ENCODE results near the gene SPEG. TPM values are rescaled to one million over a fixed set of nuclear protein-coding genes. Genes with fewer than 3 reads are reported as not detected.
A peak's percentile ranks its signal among the peaks of the same experiment; 100 is the strongest.

Gene SPEG
- total RNA-seq, 2 experiments from 2014 or later: 15.3 to 17.7 TPM

DNA sequence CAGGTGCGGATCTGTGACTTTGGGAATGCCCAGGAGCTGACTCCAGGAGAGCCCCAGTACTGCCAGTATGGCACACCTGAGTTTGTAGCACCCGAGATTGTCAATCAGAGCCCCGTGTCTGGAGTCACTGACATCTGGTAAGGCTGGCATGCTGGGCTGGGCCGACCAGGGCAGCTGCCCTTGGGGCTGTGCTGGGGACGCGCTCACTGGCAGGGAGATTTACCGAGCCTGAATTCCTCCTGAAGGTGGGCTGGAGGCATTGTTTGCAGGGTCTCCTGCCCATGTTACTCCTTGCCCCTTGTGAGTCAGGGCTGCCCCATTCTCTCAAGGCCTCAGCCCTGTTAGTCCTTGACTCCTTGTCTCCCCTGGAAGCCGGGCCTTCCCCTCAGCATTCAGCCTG lies 45.4 kb downstream of the SPEG start:
- POLR2A ChIA-PET: no interaction called here
- H3K4me3 Mint-ChIP-seq: no peak overlapping the region
- DNase-seq (no peak), ATAC-seq (ENCODE audit: poor library complexity) (no peak)
- H3K27me3 Mint-ChIP-seq: peaks cover 36% of the 10 kb centered on the region
- no peak overlapping the region for H3K27ac Mint-ChIP-seq
- no peaks in the 10 kb centered on the region for H3K36me3 ChIP-seq (ENCODE audit: insufficient read depth, low read length)
- peaks cover 15% of the 10 kb centered on the region for H3K4me1 ChIP-seq (ENCODE audit: insufficient read depth, low read length)
- no peak overlapping the region for H3K27ac ChIP-seq (ENCODE audit: low read depth in 1 of 2, low read length in 2 of 2)
- H3K27me3 ChIP-seq (ENCODE audit: control insufficient read depth in 1 of 2, insufficient read depth in 2 of 2, low read length in 2 of 2): peaks cover 27 to 29% of the 10 kb centered on the region in 2 experiments
- peaks cover 0 to 9% of the 10 kb centered on the region in 2 experiments for H3K9me3 ChIP-seq (ENCODE audit: control insufficient read depth in 1 of 2, insufficient read depth in 1 of 2, low read length in 2 of 2)
- peaks cover 5% of the 10 kb centered on the region for H3K4me1 Mint-ChIP-seq (ENCODE audit: low read depth)
- intact Hi-C loops (cut with DNase I, micrococcal nuclease): no loop called here
- no peak overlapping the region for H3K4me3 ChIP-seq (ENCODE audit: low read length)
- H3K36me3 Mint-ChIP-seq (ENCODE audit: low read depth): no peaks in the 10 kb centered on the region
- H3K9me3 Mint-ChIP-seq: no peaks in the 10 kb centered on the region
- CTCF ChIA-PET: no interaction called here
- TF ChIP-seq, protein P1, sequence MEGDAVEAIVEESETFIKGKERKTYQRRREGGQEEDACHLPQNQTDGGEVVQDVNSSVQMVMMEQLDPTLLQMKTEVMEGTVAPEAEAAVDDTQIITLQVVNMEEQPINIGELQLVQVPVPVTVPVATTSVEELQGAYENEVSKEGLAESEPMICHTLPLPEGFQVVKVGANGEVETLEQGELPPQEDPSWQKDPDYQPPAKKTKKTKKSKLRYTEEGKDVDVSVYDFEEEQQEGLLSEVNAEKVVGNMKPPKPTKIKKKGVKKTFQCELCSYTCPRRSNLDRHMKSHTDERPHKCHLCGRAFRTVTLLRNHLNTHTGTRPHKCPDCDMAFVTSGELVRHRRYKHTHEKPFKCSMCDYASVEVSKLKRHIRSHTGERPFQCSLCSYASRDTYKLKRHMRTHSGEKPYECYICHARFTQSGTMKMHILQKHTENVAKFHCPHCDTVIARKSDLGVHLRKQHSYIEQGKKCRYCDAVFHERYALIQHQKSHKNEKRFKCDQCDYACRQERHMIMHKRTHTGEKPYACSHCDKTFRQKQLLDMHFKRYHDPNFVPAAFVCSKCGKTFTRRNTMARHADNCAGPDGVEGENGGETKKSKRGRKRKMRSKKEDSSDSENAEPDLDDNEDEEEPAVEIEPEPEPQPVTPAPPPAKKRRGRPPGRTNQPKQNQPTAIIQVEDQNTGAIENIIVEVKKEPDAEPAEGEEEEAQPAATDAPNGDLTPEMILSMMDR (IDR thresholded peaks at IDR 0.05): no peak

DNA sequence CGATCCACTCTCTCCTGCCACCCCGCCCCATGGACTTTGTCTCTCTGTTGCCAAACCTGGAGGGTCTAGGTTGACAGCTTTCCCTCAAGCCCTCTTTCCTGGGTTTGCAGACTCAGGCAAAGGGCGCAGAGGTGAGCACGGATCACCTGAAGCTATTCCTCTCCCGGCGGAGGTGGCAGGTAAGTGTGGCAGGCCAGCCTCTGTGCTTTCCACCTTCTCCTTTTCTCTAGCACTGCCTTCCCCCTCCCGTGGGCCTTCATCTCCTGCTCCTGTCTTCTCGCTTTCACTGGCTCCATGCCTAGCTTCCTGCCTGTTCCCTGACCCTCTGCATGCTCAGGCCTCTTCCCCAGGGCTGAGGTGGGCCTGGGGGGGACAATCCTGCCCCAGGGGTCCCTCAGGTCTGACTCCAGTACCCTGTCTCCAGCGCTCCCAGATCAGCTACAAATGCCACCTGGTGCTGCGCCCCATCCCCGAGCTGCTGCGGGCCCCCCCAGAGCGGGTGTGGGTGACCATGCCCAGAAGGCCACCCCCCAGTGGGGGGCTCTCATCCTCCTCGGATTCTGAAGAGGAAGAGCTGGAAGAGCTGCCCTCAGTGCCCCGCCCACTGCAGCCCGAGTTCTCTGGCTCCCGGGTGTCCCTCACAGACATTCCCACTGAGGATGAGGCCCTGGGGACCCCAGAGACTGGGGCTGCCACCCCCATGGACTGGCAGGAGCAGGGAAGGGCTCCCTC lies 48.2 kb downstream of the SPEG start:
- DNase-seq: no peak
- H3K36me3 ChIP-seq (ENCODE audit: insufficient read depth, low read length): no peaks in the 10 kb centered on the region
- CTCF ChIA-PET: interaction anchor here (0.8 to 1.0 kb wide), 2 partner anchors 47 kb away, joined by 3 read pairs; no protein-coding TSS in a partner anchor

DNA sequence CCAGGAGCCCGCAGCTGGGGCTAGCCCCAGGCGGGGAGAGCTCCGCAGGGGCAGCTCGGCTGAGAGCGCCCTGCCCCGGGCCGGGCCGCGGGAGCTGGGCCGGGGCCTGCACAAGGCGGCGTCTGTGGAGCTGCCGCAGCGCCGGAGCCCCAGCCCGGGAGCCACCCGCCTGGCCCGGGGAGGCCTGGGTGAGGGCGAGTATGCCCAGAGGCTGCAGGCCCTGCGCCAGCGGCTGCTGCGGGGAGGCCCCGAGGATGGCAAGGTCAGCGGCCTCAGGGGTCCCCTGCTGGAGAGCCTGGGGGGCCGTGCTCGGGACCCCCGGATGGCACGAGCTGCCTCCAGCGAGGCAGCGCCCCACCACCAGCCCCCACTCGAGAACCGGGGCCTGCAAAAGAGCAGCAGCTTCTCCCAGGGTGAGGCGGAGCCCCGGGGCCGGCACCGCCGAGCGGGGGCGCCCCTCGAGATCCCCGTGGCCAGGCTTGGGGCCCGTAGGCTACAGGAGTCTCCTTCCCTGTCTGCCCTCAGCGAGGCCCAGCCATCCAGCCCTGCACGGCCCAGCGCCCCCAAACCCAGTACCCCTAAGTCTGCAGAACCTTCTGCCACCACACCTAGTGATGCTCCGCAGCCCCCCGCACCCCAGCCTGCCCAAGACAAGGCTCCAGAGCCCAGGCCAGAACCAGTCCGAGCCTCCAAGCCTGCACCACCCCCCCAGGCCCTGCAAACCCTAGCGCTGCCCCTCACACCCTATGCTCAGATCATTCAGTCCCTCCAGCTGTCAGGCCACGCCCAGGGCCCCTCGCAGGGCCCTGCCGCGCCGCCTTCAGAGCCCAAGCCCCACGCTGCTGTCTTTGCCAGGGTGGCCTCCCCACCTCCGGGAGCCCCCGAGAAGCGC lies 49.1 kb downstream of the SPEG start:
- ATAC-seq (ENCODE audit: poor library complexity) (peak; percentile 37), DNase-seq (no peak)
- Mint-ChIP-seq H3K4me1 (ENCODE audit: low read depth) (peaks cover 6% of the 10 kb centered on the region), H3K27me3 (peaks cover 65% of the 10 kb centered on the region), H3K27ac (no peak overlapping the region), H3K36me3 (ENCODE audit: low read depth) (no peaks in the 10 kb centered on the region), H3K4me3 (peak overlapping the region; percentile 27), H3K9me3 (no peaks in the 10 kb centered on the region)
- H3K36me3 ChIP-seq (ENCODE audit: insufficient read depth, low read length): no peaks in the 10 kb centered on the region
- peaks cover 0 to 12% of the 10 kb centered on the region in 2 experiments for H3K9me3 ChIP-seq (ENCODE audit: control insufficient read depth in 1 of 2, insufficient read depth in 1 of 2, low read length in 2 of 2)
- ChIA-PET CTCF (interaction anchor here (1.0 kb wide), 1 partner anchor 46 kb away, joined by 3 read pairs; no protein-coding TSS in a partner anchor), POLR2A (interaction anchor here (0.6 kb wide), 1 partner anchor 12 kb away, joined by 3 read pairs; a partner anchor contains a TSS)
- intact Hi-C loops (cut with DNase I, micrococcal nuclease): no loop called here
- H3K4me1 ChIP-seq (ENCODE audit: insufficient read depth, low read length): peaks cover 16% of the 10 kb centered on the region
- peaks cover 50 to 53% of the 10 kb centered on the region in 2 experiments for H3K27me3 ChIP-seq (ENCODE audit: control insufficient read depth in 1 of 2, insufficient read depth in 2 of 2, low read length in 2 of 2)
- H3K4me3 ChIP-seq (ENCODE audit: low read length): peak overlapping the region; percentile 12
- TF ChIP-seq, protein P1 (IDR thresholded peaks at IDR 0.05): no peak
- H3K27ac ChIP-seq (ENCODE audit: low read depth in 1 of 2, low read length in 2 of 2): no peak overlapping the region

More for the DNA sequence above, 48.2 kb downstream of the SPEG start:
- H3K27me3 ChIP-seq (ENCODE audit: control insufficient read depth in 1 of 2, insufficient read depth in 2 of 2, low read length in 2 of 2): peaks cover 48 to 53% of the 10 kb centered on the region in 2 experiments
- H3K4me1 ChIP-seq (ENCODE audit: insufficient read depth, low read length): peaks cover 16% of the 10 kb centered on the region
- TF ChIP-seq, protein P1 (IDR thresholded peaks at IDR 0.05): no peak
- ATAC-seq (ENCODE audit: poor library complexity): no peak
- peaks cover 0 to 12% of the 10 kb centered on the region in 2 experiments for H3K9me3 ChIP-seq (ENCODE audit: control insufficient read depth in 1 of 2, insufficient read depth in 1 of 2, low read length in 2 of 2)
- POLR2A ChIA-PET: no interaction called here
- H3K4me1 Mint-ChIP-seq (ENCODE audit: low read depth): peaks cover 6% of the 10 kb centered on the region
- H3K27me3 Mint-ChIP-seq: peaks cover 60% of the 10 kb centered on the region
- H3K4me3 Mint-ChIP-seq: no peak overlapping the region
- no peaks in the 10 kb centered on the region for H3K36me3 Mint-ChIP-seq (ENCODE audit: low read depth)
- no peak overlapping the region for H3K27ac Mint-ChIP-seq
- no peak overlapping the region for H3K4me3 ChIP-seq (ENCODE audit: low read length)
- H3K27ac ChIP-seq (ENCODE audit: low read depth in 1 of 2, low read length in 2 of 2): no peak overlapping the region
- intact Hi-C loops (cut with DNase I, micrococcal nuclease): no loop called here
- no peaks in the 10 kb centered on the region for H3K9me3 Mint-ChIP-seq
